Mucosa of gallbladder (tissue), 1 donor: Measurements from ENCODE around the gene UTS2B. TPM values are rescaled to one million over a fixed set of nuclear protein-coding genes. Genes with fewer than 3 reads are reported as not detected.

Source experiments
- DNase-seq: peaks from one replicate; pipeline ENCODE4 v3.0.0-alpha.2; 2020; ENCODE audit warnings: low spot score
- total RNA-seq: library from RNA; stranded (reverse); gene quantifications from one replicate; pipeline ENCODE4 v1.2.1, GENCODE V29; 2021
- donor health status: DM: no; HTN: no; CAD: no.

The UTS2B gene
- total RNA-seq, 1 donor from 2014 or later, result 2.6 TPM

GRCh38 chr3:191321019-191321767 is 9.1 kb downstream of the UTS2B start:
- no peak for DNase-seq

- DNase-seq, result no peak
Observed at GRCh38 chr3:191320316-191320715, 10.0 kb downstream of the UTS2B start.

GRCh38 chr3:191316876-191317603 is 13.3 kb downstream of the UTS2B start:
- DNase-seq, result no peak

GRCh38 chr3:191314109-191314728 is 16.1 kb downstream of the UTS2B start:
- no peak for DNase-seq

GRCh38 chr3:191313296-191313695 is 17.0 kb downstream of the UTS2B start:
- no peak for DNase-seq

- no peak for DNase-seq
Observed at GRCh38 chr3:191307341-191307740, 23.0 kb downstream of the UTS2B start.

- DNase-seq, result no peak
Observed at GRCh38 chr3:191306428-191306827, 23.9 kb downstream of the UTS2B start.

- no peak for DNase-seq
Observed at GRCh38 chr3:191303596-191303995, 26.7 kb downstream of the UTS2B start.

GRCh38 chr3:191302451-191302850 is 27.9 kb downstream of the UTS2B start:
- no peak for DNase-seq

GRCh38 chr3:191301782-191302411 is 28.4 kb downstream of the UTS2B start:
- no peak for DNase-seq

- no peak for DNase-seq
Observed at GRCh38 chr3:191301017-191301416, 29.3 kb downstream of the UTS2B start.

GRCh38 chr3:191300422-191300821 is 29.9 kb downstream of the UTS2B start:
- no peak for DNase-seq

- no peak for DNase-seq
Observed at GRCh38 chr3:191298846-191299245, 31.5 kb downstream of the UTS2B start.

GRCh38 chr3:191296041-191296541 is 34.2 kb downstream of the UTS2B start:
- no peak for DNase-seq

GRCh38 chr3:191294291-191294690 is 36.0 kb downstream of the UTS2B start:
- no peak for DNase-seq

- DNase-seq, result no peak
Observed at GRCh38 chr3:191292243-191293015, 37.9 kb downstream of the UTS2B start.

GRCh38 chr3:191290311-191291025 is 39.9 kb downstream of the UTS2B start:
- DNase-seq, result no peak

- no peak for DNase-seq
Observed at GRCh38 chr3:191283400-191283799, 46.9 kb downstream of the UTS2B start.

- DNase-seq, result no peak
Observed at GRCh38 chr3:191282251-191283185, 47.8 kb downstream of the UTS2B start.

GRCh38 chr3:191280882-191281281 is 49.4 kb downstream of the UTS2B start:
- DNase-seq, result no peak
